Gastrocnemius medialis (tissue), 4 donors: ENCODE data around the gene WDR37.

Source experiments
- CTCF ChIP-seq, 5 experiments: fragments of 450-650 bp in 3 of 5; fragments of 200-600 bp in 2 of 5; sonication (generic) in 2 of 5; IDR thresholded peaks in 4 of 5; conservative IDR thresholded peaks in 1 of 5; 1 replicate in 4 of 5; 2 replicates in 1 of 5; pipeline ENCODE4 v1.5.1; 2016 to 2019; ENCODE audit warnings: antibody characterized with exemption in 5 of 5, mild to moderate bottlenecking in 3 of 5, moderate library complexity in 3 of 5
- POLR2A ChIP-seq, 2 donors: fragments of 450-650 bp; IDR thresholded peaks; one replicate each; pipeline ENCODE4 v1.6.1; 2017; ENCODE audit warnings: antibody characterized with exemption in 2 of 2, mild to moderate bottlenecking in 2 of 2, moderate library complexity in 2 of 2

- no peak for TF ChIP-seq POLR2A (IDR thresholded peaks at IDR 0.05)
- no peak for TF ChIP-seq CTCF (IDR thresholded peaks at IDR 0.05 in 4 of 5, conservative IDR thresholded peaks at IDR 0.05 in 1 of 5)
Measured at GRCh38 chr10:1050554-1050953, 5.6 kb upstream of the WDR37 start.
